H1 (cell line): ENCODE data around the gene SDR39U1. TPM values are rescaled to one million over a fixed set of nuclear protein-coding genes. Genes with fewer than 3 reads are reported as not detected.
A peak's percentile ranks its signal among the peaks of the same experiment; 100 is the strongest.

ENCODE experiments used
- CTCF ChIA-PET: fragments of 300-600 bp; sonication (Branson Sonifier 250); formaldehyde crosslinking; loops from one replicate; lab custom pipeline; 2021; ENCODE audit not compliant: partially characterized antibody; lab: Charles Lee
- POLR2A ChIA-PET: fragments of 300-600 bp; sonication (Branson Sonifier 250); formaldehyde crosslinking; loops from one replicate; lab custom pipeline; 2021; ENCODE audit warnings: inconsistent platforms; ENCODE audit not compliant: partially characterized antibody; lab: Charles Lee
- DNase-seq, 2 experiments: peaks; one replicate each; pipeline versions ENCODE4 v3.0.0 to v3.0.0-alpha.2; 2010 to 2022; ENCODE audit warnings: low spot score in 2 of 2, low read depth in 1 of 2, mixed read lengths in 1 of 2
- FAIRE-seq: peaks from 2 replicates; lab custom pipeline; 2011; peaks lifted over from hg19 to GRCh38; lab: Jason Lieb, UNC
- H2AFZ ChIP-seq: 2 replicates; pipeline ENCODE4 v1.8.1; 2012; ENCODE audit warnings: low read length, inconsistent platforms
- H2AK5ac ChIP-seq: 2 replicates; pipeline ENCODE4 v1.6.1; 2013; ENCODE audit warnings: low read depth, low read length
- H2BK120ac ChIP-seq: replicated peaks from 2 replicates; pipeline ENCODE3; 2013; ENCODE audit warnings: low read depth, low read length, inconsistent platforms
- H2BK12ac ChIP-seq: 2 replicates; pipeline ENCODE4 v1.6.1; 2013; ENCODE audit warnings: low read depth, low read length
- H2BK15ac ChIP-seq: 2 replicates; pipeline ENCODE4 v1.6.1; 2013; ENCODE audit warnings: low read length
- H2BK20ac ChIP-seq: 2 replicates; pipeline ENCODE4 v1.6.1; 2013; ENCODE audit warnings: low read length
- H2BK5ac ChIP-seq: 2 replicates; pipeline ENCODE4 v1.6.1; 2013; ENCODE audit warnings: low read depth, low read length
- H3K14ac ChIP-seq: 2 replicates; pipeline ENCODE4 v1.6.1; 2013; ENCODE audit warnings: inconsistent platforms; ENCODE audit not compliant: insufficient read length
- H3K18ac ChIP-seq: 2 replicates; pipeline ENCODE4 v1.6.1; 2013; ENCODE audit warnings: low read length; ENCODE audit errors: extremely low read depth
- H3K23ac ChIP-seq: 2 replicates; pipeline ENCODE4 v1.6.1; 2013; ENCODE audit warnings: inconsistent platforms; ENCODE audit not compliant: insufficient read length
- H3K23me2 ChIP-seq: 2 replicates; pipeline ENCODE4 v1.6.1; 2013; ENCODE audit warnings: low read depth, low read length
- H3K27ac ChIP-seq: 2 replicates; pipeline ENCODE4 v1.6.1; 2011; ENCODE audit warnings: low read depth, low read length, inconsistent platforms
- H3K27me3 ChIP-seq, 4 experiments: replicated peaks in 1 of 4; 1 replicate in 1 of 4; 2 replicates in 3 of 4; pipeline versions ENCODE4 v1.6.1 to v1.8.1; 2011 to 2013; ENCODE audit warnings: low read length in 3 of 4, mild to moderate bottlenecking in 3 of 4, inconsistent platforms in 2 of 4, mixed read lengths in 2 of 4, moderate library complexity in 1 of 4; ENCODE audit not compliant: control insufficient read depth in 3 of 4, insufficient read depth in 3 of 4; ENCODE audit errors: extremely low read depth in 1 of 4
- H3K36me3 ChIP-seq, 4 experiments: 2 replicates each; pipeline versions ENCODE4 v1.6.1 to v1.8.1; 2011 to 2013; ENCODE audit warnings: mild to moderate bottlenecking in 4 of 4, low read length in 3 of 4, moderate library complexity in 2 of 4, control low read depth in 1 of 4, inconsistent platforms in 1 of 4; ENCODE audit not compliant: insufficient read depth in 4 of 4, control insufficient read depth in 2 of 4
- H3K4ac ChIP-seq: replicated peaks from 2 replicates; pipeline ENCODE3; 2013; ENCODE audit warnings: low read length, low read depth, mixed read lengths, inconsistent platforms; ENCODE audit not compliant: insufficient read length
- H3K4me1 ChIP-seq, 4 experiments: replicated peaks in 1 of 4; 1 replicate in 1 of 4; 2 replicates in 3 of 4; pipeline versions ENCODE4 v1.6.1 to v1.8.1; 2011 to 2013; ENCODE audit warnings: low read length in 3 of 4, inconsistent platforms in 2 of 4, mixed read lengths in 1 of 4; ENCODE audit not compliant: insufficient read depth in 4 of 4, control insufficient read depth in 3 of 4
- H3K4me2 ChIP-seq, 2 experiments: 2 replicates each; pipeline versions ENCODE4 v1.6.1 to v1.8.1; 2011 to 2013; ENCODE audit warnings: low read depth in 2 of 2, low read length in 2 of 2, control low read depth in 1 of 2, inconsistent platforms in 1 of 2, mild to moderate bottlenecking in 1 of 2; ENCODE audit not compliant: insufficient read depth in 1 of 2
- H3K4me3 ChIP-seq, 4 experiments: fragments of 200-600, 300-600 bp in 1 of 4; sonication (generic), shearing (Covaris generic), sonication (Bioruptor Twin) in 1 of 4; 2 replicates each; pipeline versions ENCODE4 v1.5.1 to v1.8.1; 2011 to 2016; ENCODE audit warnings: low read length in 4 of 4, low read depth in 3 of 4, control low read depth in 2 of 4, inconsistent platforms in 2 of 4, mild to moderate bottlenecking in 2 of 4, mixed read lengths in 1 of 4, moderate library complexity in 1 of 4; ENCODE audit not compliant: insufficient read depth in 2 of 4; ENCODE audit errors: extremely low read depth in 1 of 4
- H3K56ac ChIP-seq: replicated peaks from 2 replicates; pipeline ENCODE3; 2013; ENCODE audit warnings: low read depth, mild to moderate bottlenecking, mixed read lengths, low read length, inconsistent platforms; ENCODE audit not compliant: insufficient read length
- H3K79me1 ChIP-seq: 2 replicates; pipeline ENCODE4 v1.6.1; 2013; ENCODE audit warnings: low read depth, low read length, control low read depth
- H3K79me2 ChIP-seq, 2 experiments: 2 replicates each; pipeline versions ENCODE4 v1.6.1 to v1.8.1; 2012 to 2013; ENCODE audit warnings: low read length in 2 of 2, mild to moderate bottlenecking in 2 of 2, inconsistent platforms in 1 of 2; ENCODE audit not compliant: insufficient read depth in 2 of 2, control insufficient read depth in 1 of 2
- H3K9ac ChIP-seq, 4 experiments: replicated peaks in 1 of 4; 1 replicate in 1 of 4; 2 replicates in 3 of 4; pipeline versions ENCODE4 v1.6.1 to v1.8.1; 2011 to 2013; ENCODE audit warnings: low read depth in 3 of 4, low read length in 3 of 4, control low read depth in 2 of 4, mild to moderate bottlenecking in 2 of 4, moderate library complexity in 2 of 4, inconsistent platforms in 1 of 4; ENCODE audit errors: extremely low read depth in 1 of 4
- H3K9me3 ChIP-seq, 2 experiments: 2 replicates each; pipeline versions ENCODE4 v1.6.1 to v1.8.1; 2012 to 2013; ENCODE audit warnings: mild to moderate bottlenecking in 2 of 2, moderate library complexity in 2 of 2, control low read depth in 1 of 2, inconsistent platforms in 1 of 2, low read depth in 1 of 2, low read length in 1 of 2, mixed read lengths in 1 of 2; ENCODE audit not compliant: insufficient read depth in 2 of 2
- H4K20me1 ChIP-seq, 2 experiments: replicated peaks in 1 of 2; 2 replicates each; pipeline versions ENCODE3 to v1.8.1; 2011 to 2013; ENCODE audit warnings: inconsistent platforms in 2 of 2, low read length in 2 of 2, mild to moderate bottlenecking in 1 of 2; ENCODE audit not compliant: insufficient read depth in 2 of 2, control insufficient read depth in 1 of 2
- H4K5ac ChIP-seq: 2 replicates; pipeline ENCODE4 v1.6.1; 2013; ENCODE audit warnings: low read length, low read depth, mixed read lengths, inconsistent platforms; ENCODE audit not compliant: insufficient read length
- H4K8ac ChIP-seq: 2 replicates; pipeline ENCODE4 v1.8.0; 2013; ENCODE audit warnings: mild to moderate bottlenecking, moderate library complexity, low read length, inconsistent platforms; ENCODE audit not compliant: insufficient read depth; ENCODE audit errors: extremely low read depth
- H4K91ac ChIP-seq: replicated peaks from 2 replicates; pipeline ENCODE3; 2013; ENCODE audit warnings: low read length, mixed read lengths, inconsistent platforms; ENCODE audit not compliant: insufficient read length
- ASH2L ChIP-seq: fragments of 200-600, 300-600 bp; sonication (generic); IDR thresholded peaks from one replicate; pipeline ENCODE4 v1.7.1; 2017; ENCODE audit warnings: low read length
- CTBP2 ChIP-seq: IDR thresholded peaks from 2 replicates; pipeline ENCODE4 v1.7.0; 2011; ENCODE audit warnings: borderline replicate concordance, mild to moderate bottlenecking, moderate library complexity, mixed read lengths, low read length; ENCODE audit not compliant: insufficient read depth, insufficient read length
- GABPA ChIP-seq: IDR thresholded peaks from 2 replicates; pipeline ENCODE4 v1.6.1; 2011; ENCODE audit warnings: mild to moderate bottlenecking, low read length, moderate library complexity, borderline replicate concordance; ENCODE audit not compliant: insufficient read depth
- KDM4A ChIP-seq: IDR thresholded peaks from one replicate; pipeline ENCODE4 v1.7.1; 2012; ENCODE audit warnings: low read depth, mild to moderate bottlenecking, moderate library complexity, low read length, inconsistent platforms; ENCODE audit not compliant: severe bottlenecking
- PHF8 ChIP-seq: fragments of 200-600 bp; sonication (generic); conservative IDR thresholded peaks from 2 replicates; pipeline ENCODE4 v1.7.1; 2012; ENCODE audit warnings: low read depth, mild to moderate bottlenecking, inconsistent platforms, low read length, moderate library complexity
- SIN3A ChIP-seq, 2 experiments: IDR thresholded peaks in 1 of 2; conservative IDR thresholded peaks in 1 of 2; 2 replicates each; pipeline ENCODE4 v1.6.1; 2011 to 2012; ENCODE audit warnings: low read length in 2 of 2, improper control_type of control experiment in 1 of 2, low read depth in 1 of 2, mild to moderate bottlenecking in 1 of 2
- TEAD4 ChIP-seq: IDR thresholded peaks from 2 replicates; pipeline ENCODE4 v1.6.1; 2012; ENCODE audit warnings: low read depth, low read length, inconsistent platforms, mixed read lengths
- WGBS, 2 experiments: shearing (Covaris generic) in 1 of 2; methylation state at CpG; one replicate each; pipeline versions ENCODE4 v1.1.6 to v1.1.7; 2013 to 2015; ENCODE audit warnings: low lambda C conversion rate in 2 of 2, mixed read lengths in 2 of 2, inconsistent platforms in 1 of 2, low coverage in 1 of 2, missing lambda C conversion rate in 1 of 2; ENCODE audit not compliant: insufficient replicate concordance in 2 of 2, insufficient coverage in 1 of 2, insufficient read length in 1 of 2; ENCODE audit errors: extremely low coverage in 1 of 2, missing lambda C conversion rate in 1 of 2; 5-methylcytosine and 5-hydroxymethylcytosine counted together
- polyA plus RNA-seq, 7 experiments: library from polyadenylated mRNA; depleted of rRNA in 3 of 7; stranded (reverse) in 5 of 7; unstranded in 2 of 7; fragments of >200 nt in 5 of 7; fragments of 200-250 nt in 2 of 7; gene quantifications; 1 replicate in 5 of 7; 2 replicates in 1 of 7; 4 replicates in 1 of 7; pipeline versions ENCODE4 v1.2.1 to v1.2.3, GENCODE V29; 2011 to 2013; ENCODE audit warnings: missing spikeins in 2 of 7, mixed read lengths in 2 of 7
- total RNA-seq: library from RNA; stranded (reverse); fragmentation: NEBNext Ultra II Directional; extraction: Animal tissue kit (Norgen Biotek cat#: 25700); gene quantifications from 2 replicates; pipeline ENCODE4 v1.2.1, GENCODE V29; 2021

The SDR39U1 gene
- total and polyA plus RNA-seq, 2 of the 8 experiments (the other 6 are each of a cell fraction or from before 2014, with no cell fraction given) = 46.7 to 98.8 TPM

DNA sequence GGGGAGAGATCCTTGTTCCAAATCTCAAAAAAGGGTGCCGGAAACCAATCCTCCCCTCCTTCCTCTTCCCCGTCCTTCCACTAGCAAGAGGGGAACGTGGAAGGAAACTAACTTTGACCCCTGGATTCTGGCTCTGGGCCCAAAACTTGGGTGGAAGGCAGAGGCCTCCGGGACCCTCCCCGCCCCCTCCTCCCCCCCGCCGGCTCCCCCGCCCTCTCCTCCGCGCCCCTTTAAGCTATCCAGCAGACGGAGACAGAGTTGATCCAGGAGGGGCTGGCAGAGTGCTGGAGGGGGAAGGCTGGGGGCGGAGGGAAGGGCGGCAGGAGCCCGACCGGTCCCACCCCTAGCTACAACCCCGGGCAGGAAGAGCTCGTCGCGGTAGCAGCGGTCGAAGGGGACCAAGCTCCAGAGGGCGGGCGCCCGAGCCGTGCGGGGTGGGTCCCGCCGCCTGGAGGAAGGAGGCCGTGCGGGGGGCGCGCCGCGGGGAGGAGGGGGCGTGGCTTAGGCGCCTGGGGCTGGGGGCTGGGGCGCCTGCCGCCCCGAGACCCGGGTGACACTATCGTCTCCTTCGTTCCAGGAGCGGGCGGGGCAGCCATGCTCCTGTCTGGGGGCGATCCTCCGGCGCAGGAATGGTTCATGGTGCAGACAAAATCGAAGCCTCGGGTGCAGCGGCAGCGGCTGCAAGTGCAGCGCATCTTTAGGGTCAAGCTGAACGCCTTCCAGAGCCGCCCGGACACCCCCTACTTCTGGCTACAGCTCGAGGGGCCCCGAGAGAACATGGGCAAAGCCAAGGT lies 43.7 kb downstream of the SDR39U1 start, which contains the start of gene NYNRIN:
NYNRIN (plus strand) TSS at position 351 of the 794 bp plus-strand sequence; CDS start at position 595, 244 bp downstream.
- H3K18ac ChIP-seq = peak within 1 kb of the TSS; percentile 87
- ChIA-PET CTCF (interaction anchor here (1.2 to 10.7 kb wide), 8 partner anchors 14 to 67 kb away, joined by 3 to 69 read pairs (median 4); partner anchors contain the start of gene ADCY4), POLR2A (interaction anchor here (0.9 to 3.4 kb wide), 8 partner anchors 8 to 37 kb away, joined by 3 to 20 read pairs (median 3); partner anchors contain the start of genes CBLN3 and KHNYN)
- H3K4me2 ChIP-seq = peak within 1 kb of the TSS; percentile 93 to 98
- peak within 1 kb of the TSS; percentile 31; the same call in 1 of the 2 replicates for H2BK15ac ChIP-seq
- peak; percentile 29 for TF ChIP-seq CTBP2
- no peak for TF ChIP-seq GABPA
- TF ChIP-seq TEAD4 = no peak
- peak; percentile 35; the same call in 1 of the 2 replicates for TF ChIP-seq PHF8
- TF ChIP-seq ASH2L = peak; percentile 58
- TF ChIP-seq SIN3A (conservative IDR thresholded peaks at IDR 0.05 in 1 of 2, IDR thresholded peaks at IDR 0.05 in 1 of 2; ENCODE audit: low read depth in 1 of 2, low read length in 2 of 2) = 0 out of 4 replicates have a peak, but pooled peaks of 1 of the 2 experiments have one; percentile 14
- TF ChIP-seq KDM4A = peak; percentile 44
- no peak within 1 kb of the TSS; the same call in 1 of the 2 replicates for H4K8ac ChIP-seq
- peaks cover 0 to 3% (median 0%) of the 10 kb centered on the region in 4 experiments; a peak in 1 of 7 replicates for H3K27me3 ChIP-seq
- H3K56ac ChIP-seq = no peak within 1 kb of the TSS
- H3K23ac ChIP-seq = no peak within 1 kb of the TSS
- no peaks in the 10 kb centered on the region for H3K36me3 ChIP-seq
- H2BK12ac ChIP-seq = peak within 1 kb of the TSS; percentile 84; the same call in 1 of the 2 replicates
- H3K79me2 ChIP-seq = no peaks in the 10 kb centered on the region
- peak within 1 kb of the TSS; percentile 31 to 42 (median 37); a peak in 4 of 7 replicates for H3K9ac ChIP-seq
- H2BK120ac ChIP-seq = peak within 1 kb of the TSS; percentile 50
- peak within 1 kb of the TSS; percentile 68 to 80 (median 78) for H3K4me3 ChIP-seq
- peak within 1 kb of the TSS; percentile 80; the same call in 1 of the 2 replicates for H2BK20ac ChIP-seq
- peaks cover 0 to 14% (median 10%) of the 10 kb centered on the region in 4 experiments for H3K4me1 ChIP-seq
- H3K4ac ChIP-seq = peak within 1 kb of the TSS; percentile 36
- H4K5ac ChIP-seq = peak within 1 kb of the TSS; percentile 2
- peak within 1 kb of the TSS; percentile 42; the same call in 1 of the 2 replicates for H2AFZ ChIP-seq
- peak within 1 kb of the TSS; percentile 30; the same call in 1 of the 2 replicates for H2BK5ac ChIP-seq
- H3K79me1 ChIP-seq = no peaks in the 10 kb centered on the region
- DNase-seq (peak in 1 of 2 experiments; percentile 81), FAIRE-seq (no peak)
- H4K20me1 ChIP-seq = no peaks in the 10 kb centered on the region
- no peak within 1 kb of the TSS; the same call in 1 of the 2 replicates for H2AK5ac ChIP-seq
- WGBS, 2 experiments = 4% methylated on average over 4 of the region's 57 CpGs; no CpG with 5 or more reads in 1 of the 2 experiments
- H3K27ac ChIP-seq = no peak within 1 kb of the TSS
- H3K14ac ChIP-seq = no peak within 1 kb of the TSS
- H3K23me2 ChIP-seq = peaks cover 10% of the 10 kb centered on the region; the same call in 1 of the 2 replicates
- no peaks in the 10 kb centered on the region for H3K9me3 ChIP-seq
- peak within 1 kb of the TSS; percentile 70 for H4K91ac ChIP-seq
